T47D (cell line): Measurements from ENCODE around the gene LUC7L3.
A peak's percentile ranks its signal among the peaks of the same experiment; 100 is the strongest.

Source experiments
- DNase-seq, 2 experiments: peaks; one replicate each; pipeline versions ENCODE4 v3.0.0 to v3.0.0-alpha.2; 2011 to 2012; ENCODE audit warnings: low read depth in 1 of 2, low spot score in 1 of 2
- JUND ChIP-seq: IDR thresholded peaks from 2 replicates; pipeline ENCODE4 v1.6.1; 2012; ENCODE audit warnings: low read depth
- in situ Hi-C: cut with HindIII; loops from 2 replicates; pipeline ENCODE4 v1.10.0; 2016; ENCODE audit warnings: low sequenced_read_pairs, low pct_unique_long_range_greater_than_20kb

Gene LUC7L3

GRCh38 chr17:50689251-50689650, 30.2 kb upstream of the LUC7L3 start:
- no peak for DNase-seq
- in situ Hi-C loops, result no loop called here
- no peak for TF ChIP-seq JUND

DNA sequence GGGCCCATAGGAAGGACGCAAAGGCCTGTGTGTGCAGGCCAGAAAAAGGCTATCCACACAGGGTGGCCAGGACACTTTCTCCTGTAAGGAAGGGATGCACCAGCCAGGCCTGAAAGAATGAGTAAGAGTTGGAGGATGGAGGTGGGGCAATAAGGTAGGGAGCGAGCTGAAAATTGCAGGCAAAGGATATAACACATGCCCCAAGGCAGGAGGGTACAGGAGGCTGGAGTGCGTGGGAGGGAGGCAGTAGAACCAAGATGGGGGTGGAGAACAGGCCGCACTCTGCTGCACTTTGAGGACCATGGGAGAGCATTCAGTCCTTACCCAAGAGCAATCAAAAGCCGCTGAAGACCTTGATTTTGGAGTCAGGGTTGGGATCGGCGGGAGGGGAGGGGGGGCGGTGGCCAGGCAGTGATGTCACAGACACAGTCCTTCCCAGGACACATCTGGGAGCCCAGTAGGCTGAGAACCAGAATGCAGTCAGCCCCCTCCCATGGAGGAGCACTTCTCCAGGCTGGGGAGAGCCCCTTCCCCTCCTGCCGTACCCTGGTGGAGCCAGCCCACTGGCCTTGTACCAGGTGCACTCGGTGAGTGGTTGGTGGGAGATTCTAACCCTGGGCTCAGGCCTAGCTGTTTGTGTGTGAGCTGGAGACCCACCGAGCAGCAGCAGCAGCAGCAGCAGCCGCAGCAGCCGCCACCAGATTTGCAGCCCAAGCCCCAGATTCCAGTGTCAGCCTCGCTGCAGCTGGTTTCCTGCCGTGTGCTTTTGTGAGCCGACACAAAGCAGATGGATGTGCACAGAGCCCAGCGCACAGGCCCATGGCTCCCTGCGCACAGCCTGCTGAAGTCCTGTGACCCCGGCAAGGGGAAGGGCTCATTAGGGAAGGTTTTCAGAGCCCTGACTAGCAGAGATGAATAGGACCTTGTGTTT, 29.2 kb upstream of the LUC7L3 start:
- in situ Hi-C loops, result no loop called here
- no peak for TF ChIP-seq JUND
- DNase-seq, result no peak

GRCh38 chr17:50690887-50691549, 28.4 kb upstream of the LUC7L3 start:
- in situ Hi-C loops, result no loop called here
- DNase-seq, result peak in 1 of 2 experiments; percentile 55
- TF ChIP-seq JUND, result no peak

- no peak for TF ChIP-seq JUND
- DNase-seq, result peak in 1 of 2 experiments; percentile 78
- in situ Hi-C loops, result no loop called here
Observed at GRCh38 chr17:50691550-50692447, 27.6 kb upstream of the LUC7L3 start.

- no peak for TF ChIP-seq JUND
- in situ Hi-C loops, result no loop called here
Observed at GRCh38 chr17:50692448-50693035, 26.9 kb upstream of the LUC7L3 start.

GRCh38 chr17:50693036-50693682, 26.2 kb upstream of the LUC7L3 start:
- DNase-seq, result peak in 1 of 2 experiments; percentile 51
- in situ Hi-C loops, result no loop called here

More at GRCh38 chr17:50692448-50693035, 26.9 kb upstream of the LUC7L3 start:
- DNase-seq, result peak in 1 of 2 experiments; percentile 47

GRCh38 chr17:50696365-50696879, 23.0 kb upstream of the LUC7L3 start:
- no peak for TF ChIP-seq JUND
- DNase-seq, result no peak
- in situ Hi-C loops, result no loop called here

More at GRCh38 chr17:50693036-50693682, 26.2 kb upstream of the LUC7L3 start:
- peak; percentile 89; the same call in 1 of the 2 replicates for TF ChIP-seq JUND

GRCh38 chr17:50697062-50697461, 22.3 kb upstream of the LUC7L3 start:
- in situ Hi-C loops, result no loop called here
- TF ChIP-seq JUND, result no peak
- DNase-seq, result no peak

GRCh38 chr17:50697663-50698272, 21.6 kb upstream of the LUC7L3 start:
- TF ChIP-seq JUND, result no peak
- DNase-seq, result no peak
- in situ Hi-C loops, result no loop called here

DNA sequence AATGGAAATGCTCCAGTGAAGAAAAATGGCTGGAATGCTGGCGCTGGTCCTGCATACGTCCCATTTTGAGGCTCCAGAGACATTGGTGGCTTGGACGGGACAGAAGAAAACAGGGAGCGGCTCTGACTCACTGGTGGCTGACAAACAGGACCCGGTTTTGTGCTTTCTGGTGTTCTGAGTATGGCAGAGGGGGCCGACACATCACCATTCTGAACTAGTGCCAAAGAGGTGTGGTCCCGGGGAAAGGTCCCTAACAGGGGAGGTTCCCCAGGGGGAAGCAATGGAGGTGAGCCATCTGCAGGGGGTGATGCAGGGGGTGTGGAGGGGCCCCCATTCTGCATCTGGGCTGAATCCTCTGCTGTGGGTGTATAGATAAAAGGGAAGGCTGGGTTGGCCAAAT, 20.0 kb upstream of the LUC7L3 start:
- DNase-seq, result no peak
- in situ Hi-C loops, result no loop called here
- TF ChIP-seq JUND, result no peak

- no peak for DNase-seq
- no peak for TF ChIP-seq JUND
- in situ Hi-C loops, result no loop called here
Observed at GRCh38 chr17:50703162-50703561, 16.2 kb upstream of the LUC7L3 start.
